Adrenal gland (tissue), 5 donors: ENCODE measurements around the gene PCDH7.

ENCODE experiments used
- POLR2A ChIP-seq, 2 donors: fragments of 450-650 bp; IDR thresholded peaks; one replicate each; pipeline ENCODE4 v1.6.1; 2017; ENCODE audit warnings: antibody characterized with exemption in 2 of 2, mild to moderate bottlenecking in 2 of 2, moderate library complexity in 1 of 2
- TF ChIP-seq, protein P1 (sequence below), 6 experiments: fragments of 450-650 bp in 4 of 6; fragments of 200-600 bp in 2 of 6; sonication (generic) in 1 of 6; IDR thresholded peaks; 1 replicate in 5 of 6; 2 replicates in 1 of 6; pipeline versions ENCODE4 v1.5.1 to v1.8.0; 2016 to 2021; ENCODE audit warnings: antibody characterized with exemption in 6 of 6, mild to moderate bottlenecking in 2 of 6, moderate library complexity in 1 of 6
- donor health status: DM: no; HTN: no; CAD: no.

DNA sequence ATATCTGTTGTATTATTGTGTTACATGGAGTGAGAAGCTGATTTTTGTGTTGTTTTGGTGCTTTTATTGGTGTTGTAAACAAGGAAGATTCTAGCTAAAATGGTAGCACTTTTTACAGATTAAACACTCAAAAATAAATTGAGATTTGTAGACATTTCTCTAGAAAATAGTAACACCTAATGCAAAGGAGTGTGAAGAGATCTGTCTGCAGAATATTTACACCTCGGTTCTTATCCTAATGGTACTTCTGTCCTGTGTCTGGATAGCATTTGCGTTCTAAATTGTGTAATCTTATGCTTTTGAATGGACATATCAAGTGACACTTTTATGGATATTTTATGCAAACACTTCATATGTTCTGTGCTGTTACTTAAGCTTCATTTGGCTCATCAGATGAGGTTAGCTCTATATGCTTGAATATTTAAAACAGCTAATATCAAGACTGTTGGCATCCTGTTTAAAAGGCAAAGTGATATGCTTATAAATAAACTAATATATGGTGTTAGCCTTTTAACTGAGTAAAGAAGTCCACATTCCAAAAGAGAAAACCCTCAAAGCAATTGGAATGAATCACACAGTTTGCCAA is 6.0 kb downstream of the PCDH7 start:
- TF ChIP-seq, protein P1, sequence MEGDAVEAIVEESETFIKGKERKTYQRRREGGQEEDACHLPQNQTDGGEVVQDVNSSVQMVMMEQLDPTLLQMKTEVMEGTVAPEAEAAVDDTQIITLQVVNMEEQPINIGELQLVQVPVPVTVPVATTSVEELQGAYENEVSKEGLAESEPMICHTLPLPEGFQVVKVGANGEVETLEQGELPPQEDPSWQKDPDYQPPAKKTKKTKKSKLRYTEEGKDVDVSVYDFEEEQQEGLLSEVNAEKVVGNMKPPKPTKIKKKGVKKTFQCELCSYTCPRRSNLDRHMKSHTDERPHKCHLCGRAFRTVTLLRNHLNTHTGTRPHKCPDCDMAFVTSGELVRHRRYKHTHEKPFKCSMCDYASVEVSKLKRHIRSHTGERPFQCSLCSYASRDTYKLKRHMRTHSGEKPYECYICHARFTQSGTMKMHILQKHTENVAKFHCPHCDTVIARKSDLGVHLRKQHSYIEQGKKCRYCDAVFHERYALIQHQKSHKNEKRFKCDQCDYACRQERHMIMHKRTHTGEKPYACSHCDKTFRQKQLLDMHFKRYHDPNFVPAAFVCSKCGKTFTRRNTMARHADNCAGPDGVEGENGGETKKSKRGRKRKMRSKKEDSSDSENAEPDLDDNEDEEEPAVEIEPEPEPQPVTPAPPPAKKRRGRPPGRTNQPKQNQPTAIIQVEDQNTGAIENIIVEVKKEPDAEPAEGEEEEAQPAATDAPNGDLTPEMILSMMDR (IDR thresholded peaks at IDR 0.05) = no peak
- no peak for TF ChIP-seq POLR2A (IDR thresholded peaks at IDR 0.05)
